ENCODE results near the gene C6orf47. TPM values are rescaled to one million over a fixed set of nuclear protein-coding genes. Genes with fewer than 3 reads are reported as not detected.

The C6orf47 gene
- total and polyA plus RNA-seq, 2 donors (not counting 3 experiments of a cell fraction or from before 2014, with no cell fraction given) = 5.8 to 12.8 TPM

DNA sequence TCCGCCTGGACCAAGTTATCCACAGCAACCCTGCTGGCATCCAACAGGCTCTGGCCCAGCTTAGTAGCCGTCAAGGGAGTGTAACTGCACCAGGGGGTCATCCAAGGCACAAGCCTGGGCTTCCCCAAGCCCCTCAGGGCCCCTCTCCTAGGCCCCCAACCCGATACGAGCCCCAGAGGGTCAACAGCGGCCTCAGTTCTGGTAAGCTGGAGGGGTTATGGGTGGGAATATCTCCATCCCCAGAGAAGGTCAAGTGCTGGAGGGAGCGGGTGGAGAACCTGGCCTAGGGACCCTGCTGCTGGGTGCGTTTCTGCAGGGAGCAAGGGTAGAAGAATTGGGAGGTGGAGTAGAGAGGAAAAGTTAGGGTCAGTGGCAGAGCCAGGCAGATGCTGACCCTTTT is 27.1 kb downstream of the C6orf47 start:
- Histone ChIP-seq H3K79me2 (ENCODE audit: control insufficient read depth, insufficient read depth, low read length) (peaks cover 18% of the 10 kb centered on the region), H3K9me1 (replicated peaks; ENCODE audit: control insufficient read depth, extremely low read depth, insufficient read depth, low read length) (no peaks in the 10 kb centered on the region), H3K27ac (ENCODE audit: insufficient read depth, low read depth, low read length) (no peak overlapping the region), H3K9me3 (replicated peaks; ENCODE audit: control insufficient read depth, insufficient read depth, low read length) (no peaks in the 10 kb centered on the region), H3K4me1 (ENCODE audit: control insufficient read depth, extremely low read depth, insufficient read depth, low read length) (no peaks in the 10 kb centered on the region), H3K4me2 (ENCODE audit: insufficient read depth, low read length) (no peak overlapping the region), H4K20me1 (replicated peaks; ENCODE audit: control insufficient read depth, extremely low read depth, insufficient read depth, low read length) (peaks cover 3% of the 10 kb centered on the region), H3K36me3 (ENCODE audit: control insufficient read depth in 2 of 2, extremely low read depth in 1 of 2, insufficient read depth in 2 of 2, low read length in 2 of 2) (peaks cover 49 to 83% of the 10 kb centered on the region in 2 experiments), H2AFZ (ENCODE audit: low read depth, low read length) (no peak overlapping the region), H3K9ac (replicated peaks; ENCODE audit: extremely low read depth, insufficient read depth, low read length) (no peak overlapping the region), H3K27me3 (ENCODE audit: control insufficient read depth in 2 of 2, insufficient read depth in 2 of 2, low read length in 2 of 2) (no peaks in the 10 kb centered on the region), H3K4me3 (replicated peaks in 1 of 3; ENCODE audit: insufficient read depth in 1 of 3, low read depth in 1 of 3, low read length in 3 of 3) (no peak overlapping the region)
- DNase-seq (ENCODE audit: low read depth, low spot score) (no peak), FAIRE-seq (no peak)
- intact Hi-C loops (cut with micrococcal nuclease) (no loop called here), dilution Hi-C loops (cut with MboI; ENCODE audit: extremely low pct_ligation_motif_present, low sequenced_read_pairs) (no loop called here)
- TF ChIP-seq EZH2 (IDR thresholded peaks at IDR 0.05; ENCODE audit: borderline replicate concordance, low read depth, low read length, severe bottlenecking) (no peak), CTCF (IDR thresholded peaks at IDR 0.05; ENCODE audit: extremely low read depth in 1 of 2, insufficient read depth in 1 of 2, low read depth in 1 of 2, low read length in 2 of 2) (no peak), POLR2A (IDR thresholded peaks at IDR 0.05; ENCODE audit: low read depth, low read length) (no peak), FOS (IDR thresholded peaks at IDR 0.05; ENCODE audit: borderline replicate concordance, insufficient read depth, low read length) (no peak), MYC (IDR thresholded peaks at IDR 0.05; ENCODE audit: low read depth, low read length) (no peak), GATA2 (IDR thresholded peaks at IDR 0.05; ENCODE audit: insufficient read depth, insufficient read length, low read depth, low read length) (no peak), JUN (IDR thresholded peaks at IDR 0.05; ENCODE audit: borderline replicate concordance, insufficient read depth, insufficient read length, low read depth) (no peak), POLR2AphosphoS5 (IDR thresholded peaks at IDR 0.05; ENCODE audit: insufficient read depth, low read depth, low read length) (no peak)
- TF ChIP-seq, protein P1, sequence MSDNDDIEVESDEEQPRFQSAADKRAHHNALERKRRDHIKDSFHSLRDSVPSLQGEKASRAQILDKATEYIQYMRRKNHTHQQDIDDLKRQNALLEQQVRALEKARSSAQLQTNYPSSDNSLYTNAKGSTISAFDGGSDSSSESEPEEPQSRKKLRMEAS (IDR thresholded peaks at IDR 0.05; ENCODE audit: insufficient read depth, insufficient read length) = no peak
- POLR2A ChIA-PET = interaction anchor here (1.0 kb wide), 1 partner anchor 11 kb away, joined by 4 read pairs; no protein-coding TSS in a partner anchor
- CTCF ChIA-PET = no interaction called here
- BruUV-seq (replicated peaks) = no TSS peak

Data from endothelial cell of umbilical vein (primary cell).